Parathyroid adenoma (tissue), 2 donors: ENCODE results near the gene PERM1.
"Not testable (repeated sequence)": the region's sequence is repeated elsewhere in the genome, so short reads cannot be mapped to it uniquely, and the experiment has no call there.

Source experiments
- H2AFZ ChIP-seq: fragments of 300-600 bp; sonication (generic); one replicate; pipeline ENCODE4 v1.7.0; 2017; ENCODE audit warnings: antibody characterized with exemption, mild to moderate bottlenecking
- H3K27ac ChIP-seq: fragments of 300-600 bp; sonication (generic); one replicate; pipeline ENCODE4 v1.7.0; 2017
- H3K27me3 ChIP-seq: fragments of 300-600 bp; sonication (generic); one replicate; pipeline ENCODE4 v1.7.0; 2017; ENCODE audit warnings: low read length; ENCODE audit not compliant: control insufficient read depth, insufficient read depth
- H3K36me3 ChIP-seq: fragments of 300-600 bp; sonication (generic); one replicate; pipeline ENCODE4 v1.7.0; 2017; ENCODE audit warnings: low read length; ENCODE audit not compliant: control insufficient read depth, insufficient read depth
- H3K4me1 ChIP-seq: fragments of 300-600 bp; sonication (generic); one replicate; pipeline ENCODE4 v1.7.0; 2017; ENCODE audit warnings: control low read depth
- H3K4me2 ChIP-seq: fragments of 300-600 bp; sonication (generic); one replicate; pipeline ENCODE4 v1.7.0; 2017; ENCODE audit warnings: low read length
- H3K4me3 ChIP-seq: fragments of 300-600 bp; sonication (generic); one replicate; pipeline ENCODE4 v1.7.0; 2017; ENCODE audit warnings: low read depth, low read length
- H3K79me2 ChIP-seq: fragments of 300-600 bp; sonication (generic); one replicate; pipeline ENCODE4 v1.7.0; 2017; ENCODE audit warnings: control low read depth
- H3K9ac ChIP-seq: fragments of 300-600 bp; sonication (generic); one replicate; pipeline ENCODE4 v1.7.0; 2017; ENCODE audit warnings: mild to moderate bottlenecking
- H3K9me3 ChIP-seq: fragments of 300-600 bp; sonication (generic); one replicate; pipeline ENCODE4 v1.7.0; 2017; ENCODE audit warnings: low read length; ENCODE audit not compliant: control insufficient read depth
- CTCF ChIP-seq: fragments of 300-600 bp; sonication (generic); IDR thresholded peaks from one replicate; pipeline ENCODE4 v1.7.0; 2017; ENCODE audit warnings: antibody characterized with exemption, mild to moderate bottlenecking
- donor health status: primary hyperparathyroidism.

Gene PERM1, protein sequence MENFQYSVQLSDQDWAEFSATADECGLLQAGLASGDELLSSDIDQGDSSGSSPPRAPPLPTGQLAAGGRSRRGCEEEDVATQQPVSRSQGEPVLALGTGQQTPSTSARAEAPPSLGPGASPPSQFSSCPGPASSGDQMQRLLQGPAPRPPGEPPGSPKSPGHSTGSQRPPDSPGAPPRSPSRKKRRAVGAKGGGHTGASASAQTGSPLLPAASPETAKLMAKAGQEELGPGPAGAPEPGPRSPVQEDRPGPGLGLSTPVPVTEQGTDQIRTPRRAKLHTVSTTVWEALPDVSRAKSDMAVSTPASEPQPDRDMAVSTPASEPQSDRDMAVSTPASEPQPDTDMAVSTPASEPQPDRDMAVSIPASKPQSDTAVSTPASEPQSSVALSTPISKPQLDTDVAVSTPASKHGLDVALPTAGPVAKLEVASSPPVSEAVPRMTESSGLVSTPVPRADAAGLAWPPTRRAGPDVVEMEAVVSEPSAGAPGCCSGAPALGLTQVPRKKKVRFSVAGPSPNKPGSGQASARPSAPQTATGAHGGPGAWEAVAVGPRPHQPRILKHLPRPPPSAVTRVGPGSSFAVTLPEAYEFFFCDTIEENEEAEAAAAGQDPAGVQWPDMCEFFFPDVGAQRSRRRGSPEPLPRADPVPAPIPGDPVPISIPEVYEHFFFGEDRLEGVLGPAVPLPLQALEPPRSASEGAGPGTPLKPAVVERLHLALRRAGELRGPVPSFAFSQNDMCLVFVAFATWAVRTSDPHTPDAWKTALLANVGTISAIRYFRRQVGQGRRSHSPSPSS

GRCh38 chr1:981955-982558, at the start of gene PERM1:
PERM1 (minus strand) TSS chr1:982093; CDS start chr1:981029, 1,064 bp downstream.
- Histone ChIP-seq H3K79me2 (no peaks in the 10 kb centered on the region), H3K9me3 (no peaks in the 10 kb centered on the region), H3K4me1 (no peaks in the 10 kb centered on the region), H2AFZ (no peak within 1 kb of the TSS), H3K27me3 (no peaks in the 10 kb centered on the region), H3K27ac (no peak within 1 kb of the TSS), H3K36me3 (no peaks in the 10 kb centered on the region), H3K4me2 (no peak within 1 kb of the TSS), H3K9ac (no peak within 1 kb of the TSS), H3K4me3 (no peak within 1 kb of the TSS)
- TF ChIP-seq CTCF, result no peak

GRCh38 chr1:1030867-1031658, 49.2 kb upstream of the PERM1 start:
- not testable (repeated sequence) for H3K9me3 ChIP-seq, H3K4me3 ChIP-seq, H3K9ac ChIP-seq, H3K4me1 ChIP-seq, H2AFZ ChIP-seq, H3K79me2 ChIP-seq, H3K27ac ChIP-seq, H3K36me3 ChIP-seq, H3K4me2 ChIP-seq, H3K27me3 ChIP-seq

DNA sequence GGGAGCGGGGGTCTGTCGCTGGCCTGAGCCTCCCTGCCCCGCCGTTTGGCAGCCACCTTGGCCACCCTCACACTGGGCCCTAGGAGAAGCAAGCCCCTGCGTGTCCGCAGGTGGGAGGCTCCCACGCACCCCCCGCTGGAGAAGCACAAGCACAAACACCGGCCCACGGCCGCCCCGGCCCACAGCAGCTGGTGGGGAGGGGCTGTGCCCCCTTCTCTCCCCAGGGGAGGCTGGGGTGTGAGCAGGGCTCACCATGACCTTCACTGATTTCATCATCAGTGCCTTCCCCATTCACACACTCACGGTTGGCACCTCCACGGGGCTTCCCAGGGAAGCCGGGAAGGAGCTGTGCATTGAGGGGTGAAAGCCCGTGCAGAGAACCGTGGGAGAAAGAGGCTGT, 45.9 kb upstream of the PERM1 start:
- H3K4me3 ChIP-seq, result no peak overlapping the region
- TF ChIP-seq CTCF, result no peak

GRCh38 chr1:1026599-1027413, 44.9 kb upstream of the PERM1 start:
- TF ChIP-seq CTCF, result no peak
- Histone ChIP-seq H3K36me3 (no peaks in the 10 kb centered on the region), H3K27me3 (no peaks in the 10 kb centered on the region), H3K4me3 (no peak overlapping the region), H3K79me2 (no peaks in the 10 kb centered on the region), H3K4me2 (no peak overlapping the region), H3K4me1 (no peaks in the 10 kb centered on the region), H2AFZ (no peak overlapping the region), H3K27ac (no peak overlapping the region), H3K9ac (no peak overlapping the region), H3K9me3 (no peaks in the 10 kb centered on the region)

More for the DNA sequence above, 45.9 kb upstream of the PERM1 start:
- Histone ChIP-seq H3K79me2 (no peaks in the 10 kb centered on the region), H3K4me1 (no peaks in the 10 kb centered on the region), H3K4me2 (no peak overlapping the region), H3K9ac (no peak overlapping the region), H3K36me3 (no peaks in the 10 kb centered on the region), H3K27ac (no peak overlapping the region), H2AFZ (no peak overlapping the region), H3K9me3 (no peaks in the 10 kb centered on the region), H3K27me3 (no peaks in the 10 kb centered on the region)
